DMS153 (cell line): ENCODE data around the gene CYTH1.

ENCODE experiments used
- DNase-seq: peaks from one replicate; lab custom pipeline; 2025; lab: John Stamatoyannopoulos, UW

Gene CYTH1

DNA sequence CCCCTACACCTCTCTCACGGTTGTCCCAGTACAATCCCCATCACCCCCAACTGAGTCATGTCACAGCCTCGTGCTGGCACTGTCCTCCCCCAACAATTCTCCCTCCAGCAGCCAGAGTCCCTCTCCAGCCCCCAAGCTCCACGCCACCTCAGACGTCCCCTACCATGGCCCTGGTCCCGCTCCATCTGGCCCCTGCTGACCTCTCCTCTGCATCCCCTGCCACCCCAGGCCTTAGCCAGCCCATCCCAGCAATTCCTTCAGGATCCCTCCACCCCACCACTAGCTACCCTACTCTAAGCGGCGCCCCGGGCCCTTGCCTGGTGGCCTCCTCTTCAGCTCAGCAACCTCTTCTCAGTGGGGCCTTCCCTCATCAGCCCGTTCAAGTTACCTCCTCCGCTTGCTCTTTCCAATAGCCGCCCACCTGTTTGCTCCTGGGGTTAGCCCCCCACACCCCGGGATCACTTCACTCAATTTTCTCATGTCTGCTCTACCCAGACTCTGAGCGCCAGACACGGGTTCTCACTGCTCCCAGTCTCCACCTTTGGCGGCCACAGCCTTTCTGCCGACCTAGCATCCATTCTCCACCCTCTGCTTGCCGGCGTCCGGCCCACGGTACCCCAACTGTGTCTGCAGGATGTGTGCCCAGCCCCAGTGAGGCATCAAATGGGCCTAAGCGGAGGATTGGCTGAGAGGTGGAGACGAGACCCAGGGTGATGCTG, 112.7 kb downstream of the CYTH1 start:
- DNase-seq, result no peak

DNA sequence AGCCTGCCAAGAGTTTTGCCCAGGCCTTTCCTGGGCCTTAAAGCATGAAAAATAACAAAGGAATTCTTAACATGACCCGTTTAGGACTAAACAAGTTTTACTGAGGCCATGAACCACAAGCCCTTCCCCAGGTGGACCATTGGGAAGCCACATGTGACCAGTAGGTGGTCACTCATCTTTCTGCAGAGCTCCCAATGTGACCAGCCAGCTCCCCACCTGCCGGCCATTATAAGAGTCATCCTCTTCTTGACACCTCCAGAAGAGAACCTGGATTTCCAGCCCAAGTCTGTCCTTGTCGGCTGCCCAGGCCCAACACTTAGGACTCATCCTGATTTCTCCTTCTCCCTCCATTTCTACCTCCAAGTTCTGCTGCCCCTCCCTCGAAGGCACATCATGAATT, 113.2 kb downstream of the CYTH1 start:
- no peak for DNase-seq

DNA sequence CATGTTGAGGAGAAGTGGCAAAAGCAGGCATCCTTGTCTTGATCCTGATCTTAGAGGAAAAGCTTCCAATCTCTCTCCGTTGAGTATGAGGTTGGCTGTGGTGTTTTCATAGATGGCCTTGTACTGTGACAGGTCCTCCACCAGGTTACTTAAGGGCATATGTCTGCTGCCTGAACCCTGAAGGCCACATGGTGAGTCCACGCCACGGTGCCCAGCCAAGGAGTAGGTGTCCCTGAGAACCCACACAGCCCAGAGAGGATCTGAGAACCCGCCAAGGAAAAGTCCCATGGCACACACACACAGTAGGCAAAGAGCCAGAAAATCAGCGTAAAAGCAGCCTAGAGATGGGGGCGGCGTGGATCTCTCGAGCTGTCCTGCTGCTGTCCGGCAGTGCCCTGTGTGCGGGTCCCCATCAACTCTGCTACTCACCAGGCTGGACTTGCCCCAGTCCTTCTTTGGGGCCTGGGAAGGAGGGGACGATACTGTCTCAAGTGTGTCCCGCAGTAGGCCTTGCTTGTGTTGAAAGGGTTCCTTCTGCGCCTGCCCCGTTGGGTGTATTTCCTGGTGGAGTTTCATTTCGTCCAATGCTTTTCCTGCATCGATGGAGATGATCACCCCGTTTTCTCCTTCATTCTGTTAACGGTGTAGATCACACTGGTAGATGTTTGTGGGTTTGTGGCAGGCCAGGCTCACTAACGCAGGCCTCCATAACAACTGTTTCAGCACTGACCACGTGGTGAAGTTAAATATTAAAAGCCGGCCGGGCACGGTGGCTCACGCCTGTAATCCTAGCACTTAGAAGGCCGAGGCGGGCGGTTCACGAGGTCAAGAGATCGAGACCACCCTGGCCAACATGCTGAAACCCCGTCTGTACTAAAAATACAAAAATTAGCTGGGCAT, 114.1 kb downstream of the CYTH1 start:
- DNase-seq, result no peak

DNA sequence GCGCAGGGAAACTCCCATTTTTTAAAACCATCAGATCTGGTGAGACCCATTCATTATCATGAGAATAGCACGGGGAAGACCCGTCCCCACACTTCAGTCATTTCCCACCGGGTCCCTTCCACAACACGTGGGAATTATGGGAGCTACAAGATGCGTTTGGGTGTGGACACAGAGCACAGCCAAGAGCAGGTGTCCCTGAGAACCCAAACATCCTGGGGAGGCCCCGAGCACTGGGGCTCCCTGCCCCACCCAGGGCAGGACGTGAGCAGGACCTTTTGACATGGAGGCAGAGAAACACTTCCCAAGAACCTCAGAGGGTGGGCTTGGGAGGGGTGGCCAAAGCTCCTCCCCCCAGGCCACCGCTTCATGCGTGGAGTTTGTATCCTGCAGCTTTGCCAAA, 115.0 kb downstream of the CYTH1 start:
- DNase-seq, result no peak

DNA sequence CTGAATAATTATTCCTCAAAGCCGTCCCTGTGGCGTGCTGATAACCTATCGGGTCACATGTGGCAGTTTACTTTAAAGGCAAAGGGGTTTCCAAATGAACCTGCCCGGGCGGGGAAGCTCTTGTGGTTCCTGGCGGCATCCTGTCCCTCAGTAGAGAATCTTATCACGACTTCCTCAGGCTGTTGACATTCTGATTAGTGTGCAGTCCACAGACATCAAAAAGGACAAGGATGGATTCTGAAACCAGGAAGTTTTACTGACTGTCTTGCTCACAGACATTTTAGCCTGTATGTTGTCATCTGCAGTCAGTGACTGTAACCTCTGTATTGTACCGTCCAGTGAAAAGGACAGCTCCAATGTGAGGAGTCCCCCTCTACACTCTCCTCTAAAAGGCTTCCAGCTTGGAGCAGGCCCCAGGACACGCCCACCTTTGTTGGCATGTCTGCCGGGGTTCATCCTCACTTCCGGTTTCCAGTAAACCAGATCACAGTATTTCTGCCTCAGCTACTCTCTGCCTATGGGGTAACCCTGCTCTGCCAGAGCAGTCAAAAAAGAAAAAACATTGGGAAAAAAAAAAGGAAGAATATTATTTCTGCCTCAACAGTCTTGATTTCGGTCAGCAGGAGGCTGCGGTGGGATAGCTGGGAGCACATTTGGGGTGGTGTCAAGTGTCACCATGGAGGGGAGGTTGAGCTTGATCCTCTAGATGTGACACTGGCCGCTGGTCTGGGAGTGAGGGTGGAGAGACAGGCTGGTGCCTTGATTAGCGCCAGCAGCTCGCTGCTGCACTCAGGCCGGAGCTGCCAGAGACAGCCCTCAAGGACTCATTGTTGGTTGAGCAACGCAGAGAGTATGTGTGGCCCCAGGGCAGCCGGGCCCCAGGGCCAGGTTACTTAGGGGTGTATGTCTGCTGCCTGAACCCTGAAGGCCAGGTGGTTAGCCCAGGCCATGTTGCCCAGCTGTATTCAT, 115.8 kb downstream of the CYTH1 start:
- no peak for DNase-seq

DNA sequence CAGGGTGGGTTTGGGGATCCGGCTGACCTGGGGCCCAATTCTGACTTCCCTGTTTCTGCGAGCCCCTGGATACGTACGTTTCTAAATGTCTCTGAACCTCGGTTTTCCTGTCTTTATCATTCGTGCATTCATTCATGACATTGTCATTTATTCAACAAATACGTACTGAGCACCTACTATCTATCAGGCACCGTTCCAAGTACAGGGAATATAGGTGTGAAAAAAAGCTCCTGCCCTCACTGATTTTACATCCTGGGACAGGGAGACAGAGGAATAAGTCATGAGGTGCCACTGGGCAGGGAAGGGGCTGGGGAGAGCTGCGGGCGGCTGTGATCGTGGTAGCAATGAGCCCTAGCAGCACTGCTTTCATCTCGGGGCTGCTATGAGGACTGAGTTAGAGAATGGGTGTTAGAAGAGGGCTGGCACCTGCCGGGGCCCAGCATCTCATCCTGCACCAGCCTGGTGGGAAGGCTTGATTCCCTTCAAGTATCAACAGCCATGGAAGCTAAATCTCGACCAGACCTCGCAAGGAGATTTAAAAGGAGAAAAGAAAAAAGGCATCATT, 116.6 kb downstream of the CYTH1 start:
- no peak for DNase-seq

DNA sequence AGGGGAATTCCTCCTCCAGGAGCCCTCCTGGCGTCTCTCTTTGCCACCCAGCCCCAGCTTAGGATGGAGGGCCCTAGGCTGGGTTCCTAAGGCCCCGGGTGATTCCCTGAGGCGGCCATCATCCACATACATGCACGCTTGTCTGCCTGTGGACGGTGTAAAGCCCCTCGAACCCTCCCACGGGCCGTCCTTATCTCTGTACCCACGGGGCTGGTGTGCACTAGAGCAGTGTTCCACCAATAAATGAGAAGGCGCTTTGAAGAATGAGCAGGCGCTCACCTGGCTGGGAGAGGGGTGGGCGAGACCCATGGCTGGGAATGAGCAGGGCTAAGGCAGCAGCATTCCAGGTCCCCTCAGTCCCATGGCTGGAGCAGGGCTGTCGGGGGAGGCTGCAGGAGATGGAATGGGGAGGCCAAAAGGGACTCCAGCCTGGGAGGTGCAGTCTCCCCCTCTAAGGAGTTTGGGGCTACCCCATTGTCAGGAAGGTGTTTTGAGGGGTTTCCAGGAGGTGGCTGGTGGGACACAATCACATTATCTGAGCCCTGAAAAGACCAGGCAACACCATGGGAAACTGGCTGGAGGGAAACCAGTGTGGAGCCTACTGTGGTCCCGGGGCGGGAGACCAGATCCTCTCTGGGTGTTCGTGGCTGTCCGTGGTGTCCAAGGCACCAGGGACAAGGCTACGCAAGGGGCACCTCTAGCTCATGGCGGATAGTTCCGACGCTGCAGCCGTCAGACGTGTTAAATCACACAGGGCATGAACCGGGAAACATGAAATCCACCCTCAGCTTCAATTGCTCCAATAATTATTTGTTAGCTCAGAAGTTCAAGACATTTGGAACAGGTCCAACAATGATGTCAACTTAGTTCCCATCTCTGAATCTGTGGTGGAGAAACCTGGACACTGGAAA, 117.3 kb downstream of the CYTH1 start:
- DNase-seq, result peak; percentile 52

DNA sequence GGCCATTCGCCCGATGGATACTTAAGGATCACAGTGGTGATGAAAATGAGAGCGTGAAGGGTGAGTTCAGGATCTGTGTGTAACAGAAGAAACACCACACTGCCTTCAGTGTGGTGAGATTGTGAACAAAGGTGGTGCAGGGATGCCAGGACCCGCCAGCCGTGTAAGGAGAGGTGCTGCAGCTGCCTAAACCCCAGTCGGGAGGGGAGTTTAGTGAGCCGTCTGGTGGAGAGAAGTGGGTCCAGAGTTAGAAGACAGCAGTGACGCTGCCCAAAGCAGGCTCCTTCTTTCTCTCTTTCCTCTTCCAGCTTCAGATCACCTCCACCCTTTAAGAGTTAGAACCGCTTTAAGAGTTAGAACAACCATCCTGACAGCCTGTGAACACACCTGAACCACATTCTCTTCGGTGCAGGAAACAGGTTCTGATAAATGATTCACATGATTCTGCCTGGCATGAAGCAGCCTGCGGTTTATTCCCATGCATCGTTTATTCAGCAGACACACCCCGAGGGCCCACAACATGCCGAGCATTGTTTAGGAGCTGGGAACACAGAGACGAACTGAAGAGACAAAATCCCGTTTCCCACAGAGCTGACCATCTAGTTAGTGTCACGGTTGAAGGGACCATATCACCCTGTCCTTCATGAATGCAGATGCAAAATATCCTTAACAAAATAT, 120.8 kb downstream of the CYTH1 start:
- no peak for DNase-seq

DNA sequence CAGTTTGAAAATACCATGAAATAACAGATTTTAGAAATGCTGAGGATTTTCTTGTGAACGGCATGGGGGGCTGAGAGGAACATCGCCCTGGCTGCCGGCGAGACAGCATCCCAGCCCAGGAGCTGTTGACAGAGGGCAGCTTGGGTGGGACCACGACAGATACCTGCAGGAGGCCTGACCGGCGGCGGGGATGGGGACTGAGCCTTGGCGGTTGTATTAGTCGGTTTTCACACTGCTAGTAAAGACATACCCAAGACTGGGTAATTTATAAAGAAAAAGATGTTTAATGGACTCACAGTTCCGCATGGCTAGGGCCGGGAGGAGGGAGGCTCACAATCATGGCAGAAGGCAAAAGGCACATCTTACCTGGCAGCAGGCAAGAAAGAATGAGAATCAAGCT, 122.5 kb downstream of the CYTH1 start:
- no peak for DNase-seq

DNA sequence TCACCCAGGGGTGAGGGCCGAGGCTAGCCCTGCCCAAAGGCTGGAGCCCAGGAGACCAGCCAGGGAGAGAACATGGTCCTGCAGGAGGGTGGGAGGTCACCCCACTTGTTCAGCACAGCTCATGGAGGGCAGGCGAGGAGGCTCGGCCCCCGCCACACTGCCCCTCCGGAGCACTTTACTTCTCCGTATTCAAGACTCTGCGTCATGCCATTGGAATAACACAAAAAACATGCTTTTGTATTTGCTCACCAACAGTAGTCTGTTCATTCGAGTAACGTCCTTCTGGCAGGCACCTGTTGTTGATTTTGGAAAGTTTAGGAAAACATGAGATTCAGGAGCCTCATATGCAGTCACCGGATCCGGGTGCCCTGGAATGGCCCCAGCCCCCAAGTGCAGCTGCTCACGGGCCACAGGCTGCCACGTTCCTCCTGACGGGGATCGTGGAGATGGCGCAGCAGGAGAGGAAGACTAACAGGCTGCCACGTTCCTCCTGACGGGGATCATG, 123.7 kb downstream of the CYTH1 start:
- DNase-seq, result no peak

DNA sequence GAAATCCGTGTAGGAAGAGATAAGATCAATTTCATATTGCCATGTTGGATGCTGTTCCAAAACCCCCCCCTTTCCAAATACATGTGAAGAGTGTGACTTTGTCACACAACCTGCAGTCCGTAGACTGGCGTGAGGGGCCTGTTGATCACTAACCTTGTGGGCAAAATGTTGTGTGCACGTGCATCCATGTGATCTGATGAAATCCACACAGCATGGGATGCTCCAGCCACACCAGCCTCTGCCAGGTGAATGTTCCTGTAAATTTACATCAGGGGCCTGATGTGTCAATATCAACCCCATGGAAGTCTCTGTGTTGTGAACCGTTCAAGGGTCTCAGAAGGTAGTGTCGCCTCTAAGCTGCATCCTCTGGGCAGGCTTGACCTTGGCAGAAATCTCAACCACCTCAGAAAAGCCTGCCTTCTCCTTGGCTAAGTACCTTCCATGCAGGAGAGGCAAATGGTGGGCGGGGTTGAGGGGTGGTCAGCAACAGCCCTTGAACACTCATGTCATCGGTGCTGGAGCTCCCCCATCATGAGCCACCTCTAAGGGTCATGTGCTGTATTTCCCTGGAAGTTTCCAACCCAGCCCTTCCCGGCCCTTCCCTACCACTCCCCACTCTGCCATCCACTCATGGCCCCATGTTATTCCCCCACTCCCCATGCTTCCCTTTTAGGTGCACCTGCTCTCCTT, 126.7 kb downstream of the CYTH1 start:
- no peak for DNase-seq

DNA sequence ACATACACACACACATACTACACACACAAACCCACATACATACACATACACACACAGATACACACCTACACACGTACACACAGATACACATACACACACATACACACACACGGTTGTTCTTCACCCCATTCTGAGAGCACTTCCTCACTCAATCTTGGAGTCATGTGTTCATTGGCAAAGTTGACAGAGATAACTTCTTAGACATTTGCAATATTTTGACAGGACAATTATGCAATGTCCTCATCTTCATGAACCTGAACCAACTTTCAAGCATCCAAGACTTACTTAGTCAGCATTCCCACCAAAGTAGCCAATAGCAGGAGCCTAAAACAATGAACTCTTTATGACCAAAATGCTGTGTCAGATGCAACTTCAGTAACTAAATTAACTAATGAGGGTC, 127.7 kb downstream of the CYTH1 start:
- no peak for DNase-seq

DNA sequence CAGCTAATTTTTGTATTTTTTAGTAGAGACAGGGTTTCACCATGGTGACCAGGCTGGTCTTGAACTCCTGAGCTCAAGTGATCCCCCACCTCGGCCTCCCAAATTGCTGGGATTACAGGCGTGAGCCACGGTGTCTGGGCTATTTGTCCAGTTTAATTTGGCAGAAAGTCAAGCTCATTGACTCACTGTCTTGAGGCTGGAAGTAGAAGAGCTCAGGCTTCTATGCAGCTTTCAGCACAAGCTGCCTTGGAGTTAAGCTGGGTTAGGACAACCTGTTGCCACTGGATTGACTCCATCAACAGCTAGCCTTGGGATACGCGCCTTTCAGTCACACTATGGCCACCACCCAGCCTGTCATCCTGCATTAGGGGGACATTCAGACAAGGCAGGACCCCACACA, 128.7 kb downstream of the CYTH1 start:
- DNase-seq, result no peak

DNA sequence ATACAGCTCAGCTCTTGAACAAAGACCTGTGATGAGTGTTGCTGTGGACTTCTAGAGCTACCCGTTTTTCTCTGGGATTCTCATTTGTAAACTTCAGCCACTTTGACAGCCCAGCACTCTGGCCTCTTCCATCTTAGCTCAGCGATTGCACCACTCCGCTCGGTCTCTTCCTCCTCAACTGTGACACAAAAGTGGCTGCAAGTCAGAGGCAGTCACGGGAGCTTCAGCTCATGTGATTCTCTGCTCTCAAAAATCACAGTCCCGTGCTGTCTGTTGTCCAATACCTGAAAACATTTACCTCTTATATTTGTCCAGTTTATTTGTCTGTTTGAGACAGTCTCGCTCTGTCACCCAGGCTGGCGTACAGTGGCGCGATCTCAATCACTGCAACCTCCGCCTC, 129.2 kb downstream of the CYTH1 start:
- no peak for DNase-seq

DNA sequence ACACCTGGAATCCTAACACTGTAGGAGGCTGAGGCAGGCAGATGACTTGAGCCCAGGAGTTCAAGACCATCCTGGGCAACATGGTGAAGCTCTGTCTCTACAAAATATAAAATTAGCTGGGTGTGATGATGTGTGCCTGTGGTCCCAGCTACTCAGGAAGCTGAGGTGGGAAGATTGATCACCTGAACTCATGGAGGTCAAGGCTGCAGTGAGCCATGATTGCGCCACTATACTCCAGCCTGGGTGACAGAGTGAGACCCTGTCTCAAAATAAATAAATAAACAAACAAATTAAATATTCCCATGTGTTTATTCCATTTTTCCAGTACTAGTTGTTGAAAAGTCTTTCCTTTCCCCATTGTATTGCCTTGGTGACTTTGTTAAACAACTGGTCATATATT, 130.0 kb downstream of the CYTH1 start:
- DNase-seq, result no peak

DNA sequence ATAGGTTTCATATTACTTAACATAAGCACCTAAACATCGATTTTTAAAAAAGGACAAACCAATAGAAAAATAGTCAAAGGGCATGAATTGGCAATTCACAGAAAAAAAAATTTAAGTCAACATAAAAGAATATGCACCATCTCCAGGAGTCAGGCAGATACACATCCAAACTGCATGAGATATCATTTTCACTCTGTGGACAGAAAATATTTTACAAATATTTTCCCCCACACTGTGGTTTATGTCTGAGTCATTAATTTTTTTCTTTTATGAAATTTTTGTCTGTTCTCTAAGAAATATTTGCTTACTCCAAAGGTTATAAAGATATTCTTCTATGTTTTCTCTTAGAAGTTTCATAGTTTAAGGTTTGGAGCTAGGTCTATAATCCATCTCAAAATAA, 130.5 kb downstream of the CYTH1 start:
- no peak for DNase-seq

DNA sequence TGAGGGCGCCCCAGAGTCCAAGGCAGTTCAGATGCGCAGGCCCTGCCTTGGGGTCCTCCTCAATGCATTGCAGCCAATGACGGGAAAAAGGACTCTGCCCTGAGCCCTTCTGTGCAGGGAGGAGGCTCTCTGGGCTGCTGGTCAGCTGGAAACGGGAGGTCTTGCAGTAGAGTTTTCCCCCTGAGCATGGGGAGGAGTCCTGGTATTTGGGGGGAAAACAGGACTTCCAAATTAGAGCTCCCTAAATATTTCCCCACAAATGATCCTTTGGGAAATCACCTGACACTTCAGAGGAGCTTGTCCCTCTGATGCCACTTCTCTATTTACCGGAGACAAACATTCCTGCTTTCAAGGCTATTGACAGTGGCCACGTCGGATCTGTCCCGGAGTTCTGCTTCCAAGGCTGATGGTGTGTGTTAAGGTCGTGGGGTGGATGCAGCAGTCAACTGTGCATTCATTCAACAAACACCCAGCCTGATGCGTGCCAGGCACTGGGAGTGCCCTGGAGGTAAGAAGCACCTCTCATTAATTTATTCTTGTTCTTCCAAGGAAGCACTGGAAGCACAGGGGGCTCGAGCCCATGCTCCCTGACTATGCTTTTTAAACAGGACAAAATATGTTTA, 131.9 kb downstream of the CYTH1 start:
- no peak for DNase-seq

DNA sequence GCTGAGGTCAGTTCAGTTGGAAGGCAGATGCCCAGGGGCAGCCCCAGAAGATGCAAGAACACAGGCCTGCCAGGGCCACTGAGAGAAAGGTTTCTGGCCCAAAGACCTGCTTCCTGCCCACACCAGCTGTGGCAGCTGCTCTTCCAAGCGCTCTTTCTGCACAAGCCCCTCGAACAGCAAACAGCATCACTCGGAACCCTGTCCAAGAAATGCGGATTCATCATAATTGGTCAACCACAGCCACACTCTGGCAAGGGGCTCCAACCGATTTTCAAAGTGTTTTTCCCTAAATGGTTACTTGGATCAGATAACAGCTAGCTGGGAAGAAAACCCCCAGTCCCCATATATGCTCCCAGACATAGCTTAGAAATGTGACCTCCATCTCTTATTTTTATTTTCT, 133.8 kb downstream of the CYTH1 start:
- no peak for DNase-seq

DNA sequence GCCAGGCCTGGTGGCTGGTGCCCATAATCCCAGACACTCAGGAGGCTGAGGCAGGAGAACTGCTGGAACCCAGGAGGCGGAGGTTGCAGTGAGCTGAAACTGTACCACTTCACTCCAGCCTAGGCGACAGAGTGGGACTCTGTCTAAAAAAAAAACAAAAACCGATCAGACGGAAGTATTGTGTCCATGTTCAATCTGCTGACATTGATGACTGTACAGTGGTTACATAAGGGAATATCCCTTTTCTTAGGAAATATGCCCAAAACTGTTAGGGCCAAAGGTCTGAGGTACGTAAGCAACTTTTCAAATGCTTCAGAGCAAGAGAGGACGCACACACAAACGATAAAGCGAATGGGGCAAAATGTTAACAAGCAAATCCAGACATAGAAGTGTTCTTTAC, 135.0 kb downstream of the CYTH1 start:
- no peak for DNase-seq
